SKM-1 treated with dmso at 0.1 percent for 144 hours (cell line): ENCODE results near the gene DXO.
"Not testable (repeated sequence)": the region's sequence is repeated elsewhere in the genome, so short reads cannot be mapped to it uniquely, and the experiment has no call there.

Source experiments
- DNase-seq: peaks from one replicate; lab custom pipeline; 2025; ENCODE audit not compliant: unreplicated experiment; lab: John Stamatoyannopoulos, UW

Gene DXO

GRCh38 chr6:31980195-31980876 is 8.4 kb upstream of the DXO start:
- DNase-seq = not testable (repeated sequence)

DNA sequence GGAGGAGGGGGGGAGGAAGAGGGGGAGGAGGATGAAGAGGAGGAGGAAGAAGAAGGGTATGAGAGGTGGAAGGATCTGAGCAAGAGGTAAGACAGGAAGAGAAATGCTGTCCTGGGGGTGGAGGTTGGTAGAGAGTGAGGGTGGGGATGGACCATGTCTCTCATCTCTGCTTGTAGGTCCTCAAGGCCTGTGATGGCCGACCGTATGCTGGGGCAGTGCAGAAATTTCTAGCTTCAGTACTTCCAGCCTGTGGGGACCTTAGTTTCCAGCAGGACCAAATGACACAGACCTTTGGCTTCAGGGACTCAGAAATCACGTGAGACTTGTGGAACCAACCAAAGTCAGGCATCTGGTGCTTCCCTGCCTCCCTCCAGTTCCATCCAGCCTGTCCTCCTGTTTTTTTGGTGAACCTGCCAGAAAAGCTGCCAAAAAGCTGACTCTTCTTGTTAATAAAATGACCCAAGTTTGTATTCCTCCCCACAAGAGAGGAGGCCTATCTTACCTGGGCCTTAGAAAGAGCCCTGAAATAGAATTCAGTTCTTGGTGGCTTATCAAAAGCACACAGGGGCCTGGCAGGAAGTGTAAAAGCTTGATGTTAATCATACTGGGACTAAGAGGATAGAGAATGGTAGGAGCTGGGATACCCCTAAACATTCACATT is 7.4 kb upstream of the DXO start:
- no peak for DNase-seq

GRCh38 chr6:31978831-31979230 is 6.9 kb upstream of the DXO start:
- no peak for DNase-seq

GRCh38 chr6:31977816-31978431 is 6.0 kb upstream of the DXO start:
- no peak for DNase-seq

DNA sequence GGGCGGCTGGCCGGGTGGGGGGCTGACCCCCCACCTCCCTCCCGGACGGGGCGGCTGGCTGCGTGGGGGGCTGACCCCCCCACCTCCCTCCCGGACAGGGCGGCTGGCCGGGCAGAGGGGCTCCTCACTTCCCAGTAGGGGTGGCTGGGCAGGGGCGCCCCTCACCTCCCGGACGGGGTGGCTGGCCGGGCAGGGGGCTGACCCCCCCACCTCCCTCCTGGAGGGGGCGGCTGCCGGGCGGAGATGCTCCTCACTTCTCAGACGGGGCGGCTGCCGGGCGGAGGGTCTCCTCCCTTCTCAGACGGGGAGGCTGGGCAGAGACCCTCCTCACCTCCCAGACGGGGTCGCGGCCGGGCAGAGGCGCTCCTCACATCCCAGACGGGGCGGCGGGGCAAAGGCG is 4.1 kb upstream of the DXO start:
- not testable (repeated sequence) for DNase-seq

DNA sequence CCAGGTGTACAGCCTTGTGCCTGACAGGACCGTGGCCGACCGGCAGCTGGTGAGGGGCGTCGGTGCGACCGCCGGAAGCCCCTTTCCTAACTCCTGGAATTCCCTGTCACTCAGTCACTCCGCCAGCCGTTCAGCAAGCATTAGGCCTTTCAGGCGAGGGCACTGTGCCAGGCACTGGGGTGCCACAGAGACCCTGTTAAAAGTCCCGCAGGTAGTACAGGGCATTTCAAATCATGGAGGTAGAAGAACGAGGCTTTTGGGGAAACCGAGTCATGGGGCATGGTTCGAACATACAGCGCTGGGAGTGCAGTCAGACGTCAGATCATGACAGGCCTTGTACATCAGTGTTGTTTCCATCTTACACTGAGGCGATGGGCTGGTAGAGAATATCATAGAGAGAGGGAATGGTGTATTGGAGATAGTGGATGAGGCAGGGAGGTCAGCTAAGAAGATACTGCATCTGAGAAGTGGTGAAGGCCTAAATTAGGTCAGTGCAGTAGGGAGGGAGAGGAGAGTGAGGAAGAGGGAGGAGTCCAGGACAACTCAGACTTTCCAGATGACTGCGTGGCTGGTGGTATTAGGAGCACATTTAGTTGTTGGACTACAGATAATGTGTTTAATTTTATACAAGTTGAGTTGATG is 892 bp upstream of the DXO start:
- no peak for DNase-seq

DNA sequence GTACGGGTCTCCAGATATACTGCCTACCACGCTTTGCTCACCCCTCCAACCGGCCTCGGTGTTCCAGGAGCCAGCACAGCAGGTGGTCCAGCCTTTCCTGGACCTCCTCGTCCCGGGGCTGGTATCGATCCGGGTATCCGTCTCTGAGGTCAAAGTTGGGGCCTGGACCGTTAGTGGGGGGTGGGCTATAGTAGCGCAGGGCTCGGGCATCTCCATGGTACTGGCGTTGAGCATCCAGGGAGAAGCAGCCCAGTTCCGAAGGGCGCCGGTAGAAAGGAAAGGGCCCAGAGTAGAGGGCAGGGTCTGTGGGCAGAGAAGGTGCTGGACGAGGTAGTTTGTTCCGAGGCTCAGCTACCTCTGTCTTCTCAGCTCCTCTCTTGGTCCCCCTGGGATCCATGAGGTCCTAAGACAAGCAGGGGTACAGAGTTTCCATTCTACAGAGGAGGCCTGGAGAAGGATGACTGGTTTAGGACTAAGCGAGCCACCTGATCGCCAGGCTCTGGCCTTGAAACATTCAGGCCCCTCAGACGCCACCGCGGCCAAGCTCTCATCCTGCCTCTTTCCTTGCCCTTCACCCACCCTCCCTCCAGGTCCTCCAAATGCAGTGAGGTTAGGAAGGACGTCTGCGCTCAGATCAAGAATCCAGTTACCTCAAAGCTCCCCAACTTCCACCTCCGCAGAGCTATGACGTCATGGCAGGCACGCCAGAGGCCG is 502 bp downstream of the DXO start:
- no peak for DNase-seq

GRCh38 chr6:31970604-31971271 is 1.2 kb downstream of the DXO start:
- DNase-seq = no peak

GRCh38 chr6:31969712-31970603 is 2.0 kb downstream of the DXO start:
- DNase-seq = no peak

GRCh38 chr6:31968791-31969711 is 2.9 kb downstream of the DXO start:
- no peak for DNase-seq

- no peak for DNase-seq
These were observed 3.6 kb downstream of the DXO start for GRCh38 chr6:31968326-31968725.

- no peak for DNase-seq
These were observed 4.0 kb downstream of the DXO start for GRCh38 chr6:31967926-31968320.

DNA sequence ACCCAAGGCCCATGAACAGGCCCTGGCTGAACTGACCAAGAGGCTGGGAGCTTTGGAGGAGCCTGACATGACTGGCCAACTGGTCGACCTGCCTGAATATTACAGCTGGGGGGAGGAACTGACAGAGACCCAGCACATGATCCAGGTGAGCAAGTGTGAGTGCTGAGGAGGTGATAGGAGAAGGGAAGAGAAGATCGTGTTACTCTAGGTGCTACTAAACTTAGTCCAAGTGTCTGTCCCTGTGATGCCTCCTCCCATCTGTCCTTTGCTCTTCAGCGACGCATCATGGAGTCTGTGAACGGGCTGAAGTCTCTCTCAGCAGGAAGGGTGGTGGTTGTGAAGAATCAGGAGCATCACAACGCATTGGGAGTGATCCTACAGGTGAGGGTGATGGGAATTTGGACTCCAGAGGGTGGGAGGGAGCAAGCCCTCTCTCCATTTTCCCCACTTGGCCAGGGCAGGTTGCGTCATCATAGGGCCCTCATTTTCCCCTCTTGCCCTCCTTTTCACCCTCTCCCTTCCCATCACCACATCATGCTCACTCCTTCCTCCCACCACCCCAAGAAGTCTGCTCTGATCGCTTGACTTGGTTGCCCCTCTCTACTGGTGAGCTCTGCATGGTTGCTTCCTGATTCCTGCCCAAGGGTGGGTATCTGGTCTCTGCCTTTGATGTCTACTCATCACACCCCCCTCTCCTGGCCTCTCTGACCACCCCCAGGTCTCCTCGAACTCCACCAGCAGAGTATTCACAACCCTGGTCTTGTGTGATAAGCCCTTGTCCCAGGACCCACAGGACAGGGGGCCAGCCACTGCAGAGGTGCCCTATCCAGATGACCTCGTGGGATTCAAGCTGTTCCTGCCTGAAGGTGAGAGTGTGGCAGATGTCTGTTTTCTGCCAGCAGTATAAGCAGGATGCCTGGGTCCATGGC is 4.7 kb downstream of the DXO start:
- no peak for DNase-seq

GRCh38 chr6:31966506-31966905 is 5.4 kb downstream of the DXO start:
- DNase-seq = no peak

GRCh38 chr6:31965700-31966099 is 6.2 kb downstream of the DXO start:
- no peak for DNase-seq

- DNase-seq = no peak
These were observed 8.0 kb downstream of the DXO start for GRCh38 chr6:31963921-31964320.

GRCh38 chr6:31961616-31962015 is 10.3 kb downstream of the DXO start:
- no peak for DNase-seq
